Activated B cell treated with CpG ODN at 0.5 μM for 24 hours (primary cell): ENCODE results near the gene SFRP4. TPM values are rescaled to one million over a fixed set of nuclear protein-coding genes. Genes with fewer than 3 reads are reported as not detected.

Experiments used
- ATAC-seq: fragments of 200-7000 bp; cut with Tn5 transposase; one replicate; pipeline ENCODE4 v1.10.0; 2021; ENCODE audit warnings: low read depth, mild to moderate bottlenecking, moderate library complexity
- CTCF ChIA-PET: fragments of 350-600 bp; sonication (Branson Sonifier 250); formaldehyde crosslinking; loops from one replicate; lab custom pipeline; 2021; ENCODE audit warnings: antibody characterized with exemption; lab: Charles Lee
- POLR2A ChIA-PET: fragments of 350-600 bp; sonication (Branson Sonifier 250); formaldehyde crosslinking; loops from one replicate; lab custom pipeline; 2021; ENCODE audit warnings: antibody characterized with exemption; lab: Charles Lee
- DNase-seq: peaks from one replicate; pipeline ENCODE4 v3.0.0; 2022
- H3K27ac Mint-ChIP-seq: one replicate; pipeline ENCODE4 v1.8.0; 2020; ENCODE audit warnings: mixed read lengths
- H3K27me3 Mint-ChIP-seq: one replicate; pipeline ENCODE4 v1.8.0; 2021; ENCODE audit warnings: mixed read lengths
- H3K36me3 Mint-ChIP-seq: one replicate; pipeline ENCODE4 v1.8.0; 2021; ENCODE audit warnings: low read depth, mixed read lengths
- H3K4me1 Mint-ChIP-seq: one replicate; pipeline ENCODE4 v1.8.0; 2021; ENCODE audit warnings: mixed read lengths
- H3K4me3 Mint-ChIP-seq: one replicate; pipeline ENCODE4 v1.8.0; 2020; ENCODE audit warnings: mild to moderate bottlenecking, mixed read lengths
- H3K9me3 Mint-ChIP-seq: one replicate; pipeline ENCODE4 v1.8.0; 2020; ENCODE audit warnings: mixed read lengths
- CTCF ChIP-seq: fragments of 200-600 bp; IDR thresholded peaks from one replicate; pipeline ENCODE4 v1.8.0; 2022; ENCODE audit warnings: antibody characterized with exemption, mild to moderate bottlenecking
- intact Hi-C: fragments of 100-400 bp; cut with micrococcal nuclease; formaldehyde crosslinking; loops from one replicate; pipeline ENCODE4 v1.15.1; 2024
- total RNA-seq: library from RNA; stranded (reverse); gene quantifications from 2 replicates; pipeline ENCODE4 v1.2.3, GENCODE V29; 2022

The SFRP4 gene
- total RNA-seq, 1 donor from 2014 or later, result not detected

GRCh38 chr7:37944737-37945054, 28.1 kb upstream of the SFRP4 start:
- POLR2A ChIA-PET, result no interaction called here
- DNase-seq, result no peak
- no peak overlapping the region for H3K27ac Mint-ChIP-seq
- no peaks in the 10 kb centered on the region for H3K36me3 Mint-ChIP-seq
- H3K4me1 Mint-ChIP-seq, result no peaks in the 10 kb centered on the region
- no peak overlapping the region for H3K4me3 Mint-ChIP-seq
- ATAC-seq, result no peak
- TF ChIP-seq CTCF, result no peak
- CTCF ChIA-PET, result no interaction called here
- no peaks in the 10 kb centered on the region for H3K27me3 Mint-ChIP-seq
- H3K9me3 Mint-ChIP-seq, result peaks cover 3% of the 10 kb centered on the region
- intact Hi-C loops, result no loop called here

- Mint-ChIP-seq H3K27me3 (no peaks in the 10 kb centered on the region), H3K36me3 (no peaks in the 10 kb centered on the region), H3K4me3 (no peak overlapping the region), H3K4me1 (no peaks in the 10 kb centered on the region), H3K27ac (no peak overlapping the region), H3K9me3 (peaks cover 3% of the 10 kb centered on the region)
- TF ChIP-seq CTCF, result no peak
- no peak for ATAC-seq
- POLR2A ChIA-PET, result no interaction called here
- CTCF ChIA-PET, result no interaction called here
- no peak for DNase-seq
- intact Hi-C loops, result no loop called here
Observed at GRCh38 chr7:37943905-37944736, 27.5 kb upstream of the SFRP4 start.

GRCh38 chr7:37942934-37943610, 26.5 kb upstream of the SFRP4 start:
- no peaks in the 10 kb centered on the region for H3K36me3 Mint-ChIP-seq
- intact Hi-C loops, result no loop called here

GRCh38 chr7:37933018-37933566, 16.5 kb upstream of the SFRP4 start:
- H3K27me3 Mint-ChIP-seq, result peaks cover 3% of the 10 kb centered on the region
- CTCF ChIA-PET, result no interaction called here
- H3K4me1 Mint-ChIP-seq, result no peaks in the 10 kb centered on the region
- ATAC-seq (no peak), DNase-seq (no peak)
- POLR2A ChIA-PET, result no interaction called here
- intact Hi-C loops, result no loop called here
- H3K9me3 Mint-ChIP-seq, result peaks cover 9% of the 10 kb centered on the region
- no peak overlapping the region for H3K27ac Mint-ChIP-seq
- no peaks in the 10 kb centered on the region for H3K36me3 Mint-ChIP-seq
- TF ChIP-seq CTCF, result no peak
- no peak overlapping the region for H3K4me3 Mint-ChIP-seq

More at GRCh38 chr7:37942934-37943610, 26.5 kb upstream of the SFRP4 start:
- TF ChIP-seq CTCF, result no peak
- ChIA-PET CTCF (no interaction called here), POLR2A (no interaction called here)
- DNase-seq (no peak), ATAC-seq (no peak)
- Mint-ChIP-seq H3K4me1 (no peaks in the 10 kb centered on the region), H3K4me3 (no peak overlapping the region), H3K27me3 (no peaks in the 10 kb centered on the region), H3K27ac (no peak overlapping the region), H3K9me3 (peaks cover 3% of the 10 kb centered on the region)

- no peak for DNase-seq
- no peaks in the 10 kb centered on the region for H3K4me1 Mint-ChIP-seq
Observed at GRCh38 chr7:37932543-37932942, 15.9 kb upstream of the SFRP4 start.

More at GRCh38 chr7:37932543-37932942, 15.9 kb upstream of the SFRP4 start:
- TF ChIP-seq CTCF, result no peak
- Mint-ChIP-seq H3K9me3 (peaks cover 9% of the 10 kb centered on the region), H3K4me3 (no peak overlapping the region), H3K27me3 (peaks cover 3% of the 10 kb centered on the region), H3K36me3 (no peaks in the 10 kb centered on the region), H3K27ac (no peak overlapping the region)
- ChIA-PET POLR2A (no interaction called here), CTCF (no interaction called here)
- no peak for ATAC-seq
- intact Hi-C loops, result no loop called here
